IPS-NIHi7 (cell line): ENCODE measurements around the gene PANX2.

Experiments used
- DNase-seq: peaks from one replicate; pipeline ENCODE4 v3.0.0; 2012; ENCODE audit warnings: mixed read lengths; ENCODE audit errors: extremely low spot score

Gene PANX2

DNA sequence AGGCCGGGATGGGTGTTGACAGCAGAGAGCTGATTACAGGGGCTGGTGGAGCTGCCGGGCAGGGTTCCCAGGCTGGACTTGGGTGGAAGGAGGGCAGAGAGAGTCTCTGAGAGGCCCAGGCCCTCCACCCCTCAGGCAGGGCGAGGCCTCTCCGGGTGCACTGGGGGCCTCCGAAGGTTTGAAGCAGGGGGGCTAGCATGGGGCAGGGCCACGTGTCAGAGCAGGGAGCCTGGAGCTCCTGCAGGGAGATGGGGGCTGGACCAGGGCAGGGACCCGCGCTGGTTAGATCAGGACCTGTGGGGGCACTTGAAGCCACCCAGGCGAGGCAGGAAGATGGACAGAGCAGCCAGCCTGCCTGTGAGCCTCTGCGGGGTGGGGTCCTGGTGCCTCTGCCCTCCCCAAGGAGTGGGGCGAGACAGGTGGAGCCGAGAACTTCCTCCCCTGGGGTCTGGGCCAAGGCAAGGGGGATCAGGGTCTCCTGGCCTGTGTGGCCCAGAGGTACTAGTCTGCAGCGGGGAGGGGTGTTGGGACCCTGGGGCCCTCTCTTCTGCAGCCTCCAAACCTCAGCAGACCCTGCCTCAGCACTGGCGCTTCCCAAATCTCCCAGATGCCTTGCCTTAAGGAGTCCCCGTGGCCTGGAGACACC lies 911 bp downstream of the PANX2 start:
- no peak for DNase-seq

DNA sequence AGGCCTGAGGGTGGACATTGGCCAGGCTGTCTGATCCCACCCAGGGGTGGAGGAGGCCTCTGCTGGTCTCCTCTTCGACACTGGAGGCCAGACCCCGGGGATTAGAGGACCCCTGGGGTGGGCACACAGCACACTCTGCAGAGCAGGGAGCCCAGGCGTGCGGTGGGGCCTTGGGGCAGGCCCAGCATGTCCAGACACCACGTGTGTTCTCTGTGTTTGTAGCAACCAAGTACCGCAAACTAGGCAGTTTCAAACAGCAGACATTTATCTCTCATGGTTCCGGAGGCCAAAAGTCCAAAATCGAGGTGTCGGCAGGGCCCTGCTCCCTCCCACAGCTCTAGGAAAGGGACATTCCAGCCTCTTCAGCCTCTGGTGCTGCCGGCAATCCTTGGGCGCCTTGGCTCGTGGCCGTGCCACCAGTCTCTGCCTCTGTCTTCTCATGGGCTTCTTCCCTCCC lies 1.5 kb downstream of the PANX2 start:
- DNase-seq: no peak

DNA sequence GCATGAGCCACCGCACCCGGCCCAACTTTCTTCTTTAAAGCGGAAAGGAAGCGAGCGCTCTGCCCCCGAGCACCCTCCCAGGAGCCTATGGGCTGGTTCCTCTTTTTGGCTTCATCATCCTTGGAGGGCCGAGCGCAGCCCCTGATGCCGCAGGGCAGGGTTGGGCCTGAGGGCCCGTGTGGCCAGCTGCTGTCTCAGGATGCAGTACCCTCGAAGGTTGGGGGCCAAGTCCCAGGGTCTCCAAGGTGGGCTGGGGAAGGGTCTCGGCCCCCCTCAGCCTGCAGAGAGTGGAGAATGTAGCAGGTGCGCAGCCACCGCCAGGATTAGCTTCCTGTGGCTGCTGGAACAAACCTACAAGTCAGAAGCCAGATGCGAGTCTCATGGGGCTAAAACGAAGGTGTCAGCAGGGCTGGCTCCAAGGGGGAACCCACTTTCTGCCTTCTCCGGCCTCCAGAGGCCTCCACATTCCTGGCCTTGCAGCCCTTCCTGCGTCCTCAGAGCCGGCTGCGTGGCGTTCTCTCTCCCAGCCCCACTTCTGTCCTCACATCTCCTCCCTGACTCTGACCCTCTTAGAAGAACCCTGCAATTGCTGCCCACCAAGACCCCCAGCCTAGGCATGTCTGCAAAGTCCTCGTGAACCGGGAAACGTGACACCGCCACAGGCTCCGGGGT lies 2.9 kb downstream of the PANX2 start:
- DNase-seq: no peak

DNA sequence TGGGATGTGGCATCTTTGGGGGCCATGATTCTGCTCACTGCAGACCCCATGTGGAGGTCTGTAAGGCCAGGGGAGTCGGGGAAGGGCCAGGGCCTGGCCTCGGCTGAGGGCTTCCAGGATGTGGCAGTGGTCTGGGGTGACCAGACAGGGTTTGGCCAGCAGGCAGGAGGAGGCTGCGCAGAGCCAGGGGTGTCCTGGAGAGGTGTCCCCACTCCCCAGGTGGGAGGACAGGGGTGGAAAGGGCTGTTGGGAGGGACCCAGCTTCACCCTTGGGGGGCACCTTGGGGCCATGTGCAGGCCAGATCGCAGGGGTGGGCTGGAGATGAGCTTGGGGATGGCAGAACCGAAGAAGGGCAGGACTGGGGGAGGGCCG lies 3.4 kb downstream of the PANX2 start:
- DNase-seq: no peak

DNA sequence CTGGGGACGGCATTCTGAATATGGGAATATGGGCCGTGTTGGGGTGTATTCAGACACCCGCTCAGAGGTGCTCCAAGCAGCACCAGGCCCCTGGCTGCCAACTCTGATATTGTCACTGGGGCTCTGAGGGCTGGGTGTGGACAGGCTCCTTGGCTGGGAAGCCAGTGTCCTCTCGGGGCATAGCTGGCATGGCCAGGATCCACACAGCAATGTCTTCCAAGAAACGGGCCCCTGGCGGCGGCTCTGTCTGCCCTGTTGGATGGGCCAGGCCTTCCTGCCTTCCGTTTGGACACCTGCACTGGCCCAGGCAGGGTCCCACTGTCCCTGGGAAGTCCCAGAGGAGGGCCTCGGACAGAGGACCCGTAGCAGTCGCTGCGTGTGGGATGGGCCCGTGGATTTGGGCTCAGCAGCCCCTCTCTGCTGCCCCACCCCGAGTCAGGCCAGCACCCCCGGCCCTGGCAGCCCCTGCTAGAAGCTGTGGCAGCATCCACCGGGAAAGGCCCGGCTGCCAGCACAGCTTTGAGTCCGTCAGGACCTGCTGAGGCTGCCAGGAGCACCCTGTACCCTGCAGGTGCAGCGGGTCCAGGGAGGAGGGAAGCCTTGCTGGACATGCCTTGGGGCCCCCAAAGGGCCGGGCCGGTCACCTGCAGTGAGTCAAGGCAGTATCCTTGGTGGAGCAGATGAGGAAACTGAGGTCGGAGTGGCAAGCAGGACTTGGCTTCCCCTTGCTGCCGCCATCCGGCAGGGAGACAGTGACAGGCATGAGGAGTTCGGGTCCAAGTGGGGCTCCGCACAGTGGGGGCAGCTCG lies 4.1 kb downstream of the PANX2 start:
- no peak for DNase-seq

DNA sequence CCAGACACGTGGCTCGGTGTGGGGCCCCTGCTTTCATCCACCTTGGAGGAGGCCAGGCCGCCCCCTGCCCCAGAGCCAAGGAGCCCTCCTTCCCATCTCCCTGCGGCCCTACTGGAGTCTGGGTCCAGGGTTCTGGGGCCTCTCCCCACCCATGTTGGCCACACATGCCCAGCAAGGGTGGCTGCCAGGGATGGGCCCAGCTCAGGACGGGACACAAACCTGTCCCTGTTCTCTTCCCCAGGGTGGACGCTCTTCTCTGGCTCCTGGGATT lies 4.6 kb downstream of the PANX2 start:
- DNase-seq: no peak

DNA sequence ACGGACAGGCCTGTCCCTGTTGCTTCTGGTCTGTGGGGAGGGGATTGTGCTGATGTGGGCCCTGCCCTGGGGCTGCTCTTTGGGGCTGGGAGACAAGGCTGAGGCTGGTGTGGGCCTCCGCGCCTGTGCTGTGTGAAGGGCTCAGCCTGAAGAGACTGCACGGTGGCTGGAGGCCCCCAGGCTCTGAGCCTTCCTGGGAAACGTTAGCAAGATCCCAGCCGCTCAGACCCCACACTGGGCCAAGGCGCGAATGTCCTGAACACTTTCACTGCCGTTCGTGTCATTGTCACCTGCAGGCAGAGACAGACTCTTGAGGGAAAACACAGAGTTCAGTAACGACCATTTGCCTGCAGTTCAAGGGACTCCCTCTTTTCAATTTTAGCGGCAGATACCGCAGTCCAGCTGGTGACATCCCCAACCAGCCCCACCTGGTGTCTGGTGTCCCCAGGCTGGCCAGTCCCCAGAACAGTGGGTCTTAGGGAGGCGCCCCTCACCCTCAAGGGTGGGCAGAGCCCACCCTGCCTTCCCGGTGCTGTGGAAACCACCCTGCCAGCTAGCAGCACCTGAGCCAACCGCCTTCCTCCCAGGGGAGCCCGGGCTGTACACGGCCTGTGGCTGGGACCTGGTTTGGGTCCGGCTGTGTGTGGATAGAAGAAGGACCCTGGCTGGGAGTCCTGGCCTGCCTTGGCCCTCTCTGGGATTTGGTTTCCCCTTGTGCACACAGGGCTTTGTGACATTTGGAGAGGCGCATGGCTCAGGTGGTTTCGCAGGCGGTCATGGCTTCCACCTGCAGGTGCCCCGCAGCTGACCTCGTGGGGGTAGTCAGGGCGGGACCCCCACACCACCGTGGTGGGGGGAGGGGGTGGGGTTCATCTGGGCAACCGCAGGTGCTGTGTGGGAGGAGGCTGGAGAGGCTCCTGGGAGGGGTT lies 5.7 kb downstream of the PANX2 start:
- DNase-seq: no peak

DNA sequence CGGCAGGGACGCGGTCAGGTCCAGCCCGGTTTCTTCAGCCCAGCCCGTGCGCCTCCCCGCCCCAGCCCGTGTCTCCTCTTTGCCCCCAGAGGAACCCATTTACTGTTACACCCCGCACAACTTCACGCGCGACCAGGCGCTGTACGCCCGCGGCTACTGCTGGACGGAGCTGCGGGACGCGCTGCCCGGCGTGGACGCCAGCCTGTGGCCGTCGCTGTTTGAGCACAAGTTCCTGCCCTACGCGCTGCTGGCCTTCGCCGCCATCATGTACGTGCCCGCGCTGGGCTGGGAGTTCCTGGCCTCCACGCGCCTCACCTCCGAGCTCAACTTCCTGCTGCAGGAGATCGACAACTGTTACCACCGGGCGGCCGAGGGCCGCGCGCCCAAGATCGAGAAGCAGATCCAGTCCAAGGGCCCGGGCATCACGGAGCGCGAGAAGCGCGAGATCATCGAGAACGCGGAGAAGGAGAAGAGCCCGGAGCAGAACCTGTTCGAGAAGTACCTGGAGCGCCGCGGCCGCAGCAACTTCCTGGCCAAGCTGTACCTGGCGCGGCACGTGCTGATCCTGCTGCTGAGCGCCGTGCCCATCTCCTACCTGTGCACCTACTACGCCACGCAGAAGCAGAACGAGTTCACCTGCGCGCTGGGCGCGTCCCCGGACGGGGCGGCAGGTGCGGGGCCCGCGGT lies 6.5 kb downstream of the PANX2 start:
- DNase-seq: no peak

DNA sequence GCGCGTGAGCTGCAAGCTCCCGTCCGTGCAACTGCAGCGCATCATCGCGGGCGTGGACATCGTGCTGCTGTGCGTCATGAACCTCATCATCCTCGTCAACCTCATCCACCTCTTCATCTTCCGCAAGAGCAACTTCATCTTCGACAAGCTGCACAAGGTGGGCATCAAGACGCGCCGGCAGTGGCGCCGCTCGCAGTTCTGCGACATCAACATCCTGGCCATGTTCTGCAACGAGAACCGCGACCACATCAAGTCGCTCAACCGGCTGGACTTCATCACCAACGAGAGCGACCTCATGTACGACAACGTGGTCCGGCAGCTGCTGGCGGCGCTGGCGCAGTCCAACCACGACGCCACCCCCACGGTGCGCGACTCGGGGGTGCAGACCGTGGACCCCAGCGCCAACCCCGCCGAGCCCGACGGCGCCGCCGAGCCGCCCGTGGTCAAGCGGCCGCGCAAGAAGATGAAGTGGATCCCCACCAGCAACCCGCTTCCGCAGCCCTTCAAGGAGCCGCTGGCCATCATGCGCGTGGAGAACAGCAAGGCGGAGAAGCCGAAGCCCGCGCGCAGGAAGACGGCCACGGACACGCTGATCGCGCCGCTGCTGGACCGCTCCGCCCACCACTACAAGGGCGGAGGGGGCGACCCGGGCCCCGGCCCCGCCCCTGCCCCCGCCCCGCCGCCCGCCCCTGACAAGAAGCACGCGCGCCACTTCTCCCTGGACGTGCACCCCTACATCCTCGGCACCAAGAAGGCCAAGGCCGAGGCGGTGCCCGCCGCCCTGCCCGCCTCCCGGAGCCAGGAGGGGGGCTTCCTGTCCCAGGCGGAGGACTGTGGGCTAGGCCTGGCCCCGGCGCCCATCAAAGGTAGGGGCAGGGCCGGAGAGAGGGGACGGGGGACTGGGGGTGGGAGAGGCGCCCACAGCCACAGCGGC lies 7.3 kb downstream of the PANX2 start:
- no peak for DNase-seq

DNA sequence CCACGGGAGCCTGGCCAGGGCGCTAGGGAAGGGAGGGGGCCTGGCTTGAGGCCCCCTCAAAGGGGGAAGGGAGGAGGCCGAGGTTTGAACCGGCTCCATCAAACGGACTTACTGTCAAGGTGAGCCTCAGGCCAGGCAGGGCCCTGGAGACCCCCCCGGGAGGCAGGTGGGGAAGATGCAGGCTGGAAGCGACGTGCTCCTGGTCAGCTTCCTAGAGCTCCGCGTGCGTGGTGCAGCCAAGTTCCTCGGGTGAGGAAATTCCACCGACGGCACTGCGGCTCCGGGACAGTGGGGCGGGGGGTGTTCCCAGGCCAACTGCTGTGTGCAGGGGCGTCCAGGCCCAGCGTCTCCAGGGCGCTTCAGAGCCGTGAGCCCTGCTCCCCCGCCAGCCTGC lies 7.9 kb downstream of the PANX2 start:
- no peak for DNase-seq

DNA sequence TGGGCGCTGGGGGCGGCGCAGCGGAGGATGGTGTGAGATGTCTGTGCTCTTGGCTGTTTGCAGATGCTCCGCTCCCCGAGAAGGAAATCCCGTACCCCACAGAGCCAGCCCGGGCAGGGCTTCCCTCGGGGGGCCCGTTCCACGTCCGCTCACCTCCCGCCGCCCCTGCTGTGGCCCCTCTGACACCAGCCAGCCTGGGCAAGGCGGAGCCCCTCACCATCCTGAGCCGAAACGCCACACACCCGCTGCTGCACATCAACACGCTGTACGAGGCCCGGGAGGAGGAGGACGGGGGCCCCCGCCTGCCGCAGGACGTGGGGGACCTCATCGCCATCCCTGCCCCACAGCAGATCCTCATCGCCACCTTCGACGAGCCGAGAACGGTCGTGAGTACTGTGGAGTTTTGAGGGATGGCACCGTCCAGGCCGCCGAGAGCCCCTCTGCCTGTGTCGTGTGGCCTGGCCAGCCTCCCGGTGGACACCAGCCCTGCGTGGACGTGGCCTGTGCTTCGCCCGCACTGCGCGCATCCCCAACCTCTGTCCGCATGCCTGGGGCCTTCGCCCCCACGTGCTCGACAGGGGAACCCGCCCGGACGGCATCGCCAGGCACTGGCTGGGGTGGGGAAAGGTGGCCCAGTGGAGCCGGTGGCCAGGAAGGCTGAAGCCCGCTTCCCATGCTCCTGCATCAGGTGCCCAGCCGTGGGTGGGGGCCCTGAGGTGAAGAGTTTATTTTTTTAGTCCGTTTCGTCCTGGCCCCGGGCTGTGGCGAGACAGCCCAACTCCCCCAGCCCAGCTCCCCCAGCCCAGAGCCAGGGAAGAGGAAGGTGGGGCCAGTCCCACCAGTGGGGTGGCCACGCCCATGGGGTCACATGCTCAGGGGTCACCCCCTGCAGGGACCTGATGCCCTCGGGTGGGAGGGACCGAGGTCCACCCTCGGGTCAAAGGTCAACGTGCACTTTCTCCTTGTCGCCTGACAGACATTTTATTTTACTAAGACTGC lies 8.6 kb downstream of the PANX2 start:
- DNase-seq: no peak

DNA sequence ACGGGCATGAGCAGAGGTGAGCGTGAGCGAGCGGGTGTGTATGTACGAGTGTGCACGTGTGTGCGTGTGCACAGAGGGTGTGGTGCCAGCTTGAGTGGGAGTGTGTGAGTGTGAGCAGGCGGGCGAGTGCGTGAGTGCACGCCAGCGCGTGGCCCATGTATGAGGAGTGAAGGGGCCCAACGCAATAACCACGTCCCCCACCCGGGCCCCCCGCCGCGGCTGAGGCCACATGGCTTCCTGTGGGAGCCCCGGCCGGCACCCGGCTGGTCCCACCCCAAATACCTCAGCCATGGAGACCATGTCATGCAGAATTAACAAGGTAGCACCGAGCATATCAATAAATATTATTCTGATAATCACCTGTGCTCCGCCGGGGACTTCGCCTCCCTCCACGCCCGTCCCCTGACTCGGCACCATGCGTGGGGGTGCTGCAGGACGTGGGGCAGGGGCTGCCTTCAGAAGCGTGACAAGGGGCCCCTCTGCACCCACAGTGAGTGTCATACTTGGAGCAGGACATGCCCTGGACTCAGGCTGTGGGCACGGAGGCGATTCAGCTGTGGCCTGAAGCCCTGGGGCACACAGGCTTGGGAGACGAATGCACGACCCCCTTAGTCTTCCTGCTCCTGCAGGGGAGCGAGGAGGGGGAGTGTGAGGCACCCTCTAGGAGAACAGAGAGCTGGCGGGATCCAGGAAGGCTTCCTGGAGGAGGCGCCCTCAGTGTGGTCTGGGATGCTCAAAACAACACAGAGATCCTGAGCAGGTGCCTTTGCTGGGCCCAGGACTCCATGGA lies 9.6 kb downstream of the PANX2 start:
- DNase-seq: no peak

DNA sequence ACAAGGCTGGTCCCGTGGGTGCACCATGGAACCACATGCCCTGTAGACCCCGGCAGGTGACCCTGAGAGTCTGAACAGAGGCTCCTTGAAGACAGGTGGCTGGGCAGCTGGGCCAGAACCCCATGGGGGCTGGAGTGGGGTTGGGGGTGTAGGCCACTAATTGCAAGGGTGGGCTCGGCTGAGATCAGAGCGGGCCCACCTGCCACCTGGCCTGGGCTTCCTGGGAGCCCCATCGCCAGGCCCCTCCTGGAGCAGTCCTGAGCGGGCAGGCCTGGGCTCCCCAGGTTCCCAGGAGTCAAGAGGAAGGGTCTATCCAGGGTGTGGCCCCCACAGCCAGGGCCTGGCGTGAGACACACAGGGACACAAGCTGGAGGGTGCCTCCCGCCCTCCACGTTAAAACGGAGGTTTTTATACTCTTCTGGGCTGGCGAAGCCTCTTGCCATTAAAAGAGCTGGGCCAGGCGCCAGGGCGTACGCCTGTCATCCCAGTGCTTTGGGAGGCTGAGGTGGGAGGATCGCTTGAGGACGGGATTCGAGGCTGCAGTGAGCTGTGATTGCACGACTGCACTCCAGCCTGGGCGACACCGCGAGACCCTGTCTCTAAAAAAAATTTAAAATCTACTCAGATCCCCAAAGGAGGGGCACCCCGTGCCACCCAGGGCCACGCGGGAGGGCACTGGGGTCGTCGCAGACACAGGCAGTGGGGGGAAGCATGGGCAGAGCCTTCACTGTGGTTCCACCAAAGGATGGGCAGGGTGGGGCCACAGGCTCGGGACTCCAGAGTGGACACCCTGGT lies 10.4 kb downstream of the PANX2 start:
- DNase-seq: no peak

DNA sequence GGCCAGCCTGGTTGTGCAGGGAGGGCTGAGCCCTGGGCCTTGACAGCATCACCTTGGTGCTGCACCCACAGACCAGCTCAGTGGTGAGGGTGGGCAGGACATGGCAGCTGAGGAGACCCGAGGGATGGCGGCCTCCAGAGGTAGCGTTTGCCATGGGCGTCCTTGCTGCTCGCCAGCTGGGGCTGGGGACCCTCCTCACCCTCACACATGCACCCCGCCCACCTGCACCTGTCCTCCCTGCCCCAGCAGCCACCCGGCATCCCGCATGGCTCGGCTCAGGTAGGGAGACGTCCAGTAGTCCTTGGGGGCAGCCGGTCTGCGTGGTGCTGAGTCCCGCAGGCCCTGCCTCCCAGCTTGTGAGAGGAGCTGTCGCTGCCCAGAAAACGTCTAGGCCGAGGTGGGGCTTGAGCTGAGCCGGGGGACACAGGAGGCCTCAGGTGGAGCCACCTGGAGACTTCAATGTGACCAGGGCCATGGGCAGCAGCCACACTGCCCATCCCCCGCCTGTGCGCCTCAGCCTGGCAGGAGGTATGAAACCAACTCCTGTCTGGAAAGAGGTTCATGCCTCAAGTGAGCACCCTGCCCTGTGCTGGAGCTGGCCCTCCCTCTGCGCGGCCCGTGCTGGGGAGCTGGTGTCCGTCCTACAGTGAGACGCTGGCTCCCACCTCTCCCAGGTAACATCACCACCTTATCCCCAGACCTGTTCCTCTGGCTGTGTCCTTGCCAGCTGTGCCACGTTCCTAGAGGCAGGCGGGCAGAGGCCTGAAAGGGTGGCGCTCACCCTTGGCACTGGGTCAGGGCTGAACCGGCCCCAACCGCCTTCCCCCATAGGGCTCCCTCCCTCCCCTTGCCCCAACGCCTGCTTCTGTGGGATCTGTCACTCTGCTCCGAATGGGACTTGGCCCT lies 11.9 kb downstream of the PANX2 start:
- no peak for DNase-seq

DNA sequence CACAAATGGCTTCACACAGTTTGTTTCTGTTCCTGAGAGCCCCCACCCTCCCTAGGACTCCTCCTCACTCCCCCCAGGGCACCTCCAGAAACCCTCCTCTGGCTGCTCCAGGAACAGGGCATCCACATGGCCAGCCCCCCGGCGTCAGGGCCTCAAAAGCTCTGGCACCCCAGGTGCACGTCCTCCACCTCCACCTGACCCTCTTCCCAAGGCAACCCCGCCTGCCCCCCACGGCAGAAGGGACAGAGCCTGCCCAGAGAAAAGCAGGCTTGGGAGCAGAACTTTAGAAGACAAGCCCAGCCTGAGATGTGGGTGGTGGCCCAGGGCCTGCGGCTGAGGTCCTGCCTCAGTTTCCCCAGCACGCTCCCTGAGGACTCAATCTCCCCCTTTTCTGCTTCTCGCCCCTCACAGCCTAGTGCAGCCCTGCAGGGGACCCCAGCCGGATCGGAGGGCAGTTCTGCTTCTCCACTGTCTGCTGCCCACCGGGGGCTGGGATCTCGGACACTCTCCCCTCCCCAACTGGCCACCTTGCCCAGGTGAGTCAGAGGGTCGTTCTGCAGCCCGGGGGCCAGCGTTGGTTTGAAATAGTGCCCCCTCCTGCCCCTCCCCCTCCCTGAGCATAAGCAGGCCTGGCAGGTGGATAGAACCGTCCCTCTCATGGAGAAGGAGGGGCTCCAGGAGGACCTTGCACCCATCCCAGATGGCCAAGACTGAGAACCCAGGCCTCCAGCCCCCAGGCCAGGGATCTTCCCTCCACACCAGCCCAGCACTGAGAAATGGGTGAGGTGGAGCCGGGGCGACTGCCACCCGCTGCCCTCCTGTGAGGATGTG lies 12.8 kb downstream of the PANX2 start:
- no peak for DNase-seq
